Activated CD8-positive, alpha-beta memory T cell treated with anti-CD3 and anti-CD28 coated beads for 1 hour (primary cell): ENCODE measurements around the gene DIP2C.

ENCODE experiments used
- DNase-seq, 2 donors: peaks; one replicate each; pipeline ENCODE4 v3.0.0-alpha.2; 2020; ENCODE audit warnings: low read depth in 1 of 2; ENCODE audit errors: extremely low read depth in 1 of 2

Gene DIP2C

DNA sequence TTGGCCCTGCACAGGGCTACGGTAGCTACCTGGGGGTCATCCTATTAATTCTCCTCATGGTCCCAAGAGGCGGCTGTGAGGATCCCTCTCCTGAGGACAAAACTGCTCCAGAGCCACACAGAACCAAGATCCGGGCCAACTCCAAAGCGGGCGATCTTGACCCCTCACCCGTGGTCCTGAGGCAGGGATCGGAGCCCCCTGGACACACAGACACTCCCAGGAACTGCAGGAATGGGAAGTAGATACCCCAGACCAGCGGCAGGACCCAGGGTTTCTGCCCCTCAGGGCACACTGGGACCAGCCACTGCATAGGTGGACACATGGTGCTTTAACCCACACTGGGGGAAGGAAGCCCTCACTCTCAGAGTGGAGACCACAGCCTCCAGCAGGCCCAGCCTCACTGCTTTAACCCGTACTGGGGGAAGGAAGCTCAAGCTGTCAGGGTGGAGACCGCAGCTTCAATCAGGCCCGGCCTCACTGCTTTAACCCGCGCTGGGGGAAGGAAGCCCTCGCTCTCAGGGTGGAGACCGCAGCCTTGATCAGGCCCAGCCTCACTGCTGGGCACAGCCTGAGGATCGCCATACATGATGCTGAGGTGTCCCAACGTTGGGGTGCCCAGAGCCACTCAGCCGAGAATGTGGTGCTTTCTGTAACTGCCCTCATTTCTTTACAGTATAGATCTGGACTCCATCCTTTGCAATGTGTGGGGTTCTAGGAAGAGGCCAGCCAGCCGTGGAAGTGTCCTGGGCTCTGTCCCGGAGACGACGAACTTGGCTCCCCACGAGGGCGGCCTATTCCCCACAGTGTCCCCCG, 60.1 kb downstream of the DIP2C start:
- DNase-seq, result no peak

DNA sequence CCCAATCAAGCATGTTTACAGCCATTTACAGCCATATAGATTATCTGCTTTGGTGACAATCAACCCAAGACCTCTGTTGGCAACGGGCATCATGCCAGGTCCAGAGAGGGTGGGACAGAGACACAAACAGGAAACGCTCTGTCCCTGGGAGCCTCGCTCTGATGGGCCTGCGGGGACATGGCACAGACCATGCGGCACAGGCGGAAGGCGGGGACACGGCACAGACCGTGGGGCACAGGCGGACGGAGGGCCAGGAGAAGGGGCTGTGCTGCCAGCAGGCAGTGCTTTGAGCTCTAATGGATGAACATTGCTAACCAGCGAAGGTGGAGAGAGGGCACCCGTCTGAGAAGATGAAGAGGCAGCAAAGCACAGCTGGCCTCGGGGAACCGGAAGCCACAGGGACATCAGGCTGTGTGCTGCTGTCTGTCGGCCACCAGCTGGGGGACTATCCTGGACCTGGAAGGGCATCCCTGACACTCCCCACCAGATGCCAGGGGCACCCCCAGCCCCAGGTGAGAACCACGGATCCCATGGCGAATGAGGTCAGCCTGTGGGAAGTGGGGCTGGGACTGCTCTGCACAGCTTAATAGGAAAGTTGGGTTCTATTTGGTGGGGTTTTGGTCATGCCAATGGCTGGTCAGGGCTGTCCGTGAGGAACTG, 61.0 kb downstream of the DIP2C start:
- DNase-seq, result no peak

DNA sequence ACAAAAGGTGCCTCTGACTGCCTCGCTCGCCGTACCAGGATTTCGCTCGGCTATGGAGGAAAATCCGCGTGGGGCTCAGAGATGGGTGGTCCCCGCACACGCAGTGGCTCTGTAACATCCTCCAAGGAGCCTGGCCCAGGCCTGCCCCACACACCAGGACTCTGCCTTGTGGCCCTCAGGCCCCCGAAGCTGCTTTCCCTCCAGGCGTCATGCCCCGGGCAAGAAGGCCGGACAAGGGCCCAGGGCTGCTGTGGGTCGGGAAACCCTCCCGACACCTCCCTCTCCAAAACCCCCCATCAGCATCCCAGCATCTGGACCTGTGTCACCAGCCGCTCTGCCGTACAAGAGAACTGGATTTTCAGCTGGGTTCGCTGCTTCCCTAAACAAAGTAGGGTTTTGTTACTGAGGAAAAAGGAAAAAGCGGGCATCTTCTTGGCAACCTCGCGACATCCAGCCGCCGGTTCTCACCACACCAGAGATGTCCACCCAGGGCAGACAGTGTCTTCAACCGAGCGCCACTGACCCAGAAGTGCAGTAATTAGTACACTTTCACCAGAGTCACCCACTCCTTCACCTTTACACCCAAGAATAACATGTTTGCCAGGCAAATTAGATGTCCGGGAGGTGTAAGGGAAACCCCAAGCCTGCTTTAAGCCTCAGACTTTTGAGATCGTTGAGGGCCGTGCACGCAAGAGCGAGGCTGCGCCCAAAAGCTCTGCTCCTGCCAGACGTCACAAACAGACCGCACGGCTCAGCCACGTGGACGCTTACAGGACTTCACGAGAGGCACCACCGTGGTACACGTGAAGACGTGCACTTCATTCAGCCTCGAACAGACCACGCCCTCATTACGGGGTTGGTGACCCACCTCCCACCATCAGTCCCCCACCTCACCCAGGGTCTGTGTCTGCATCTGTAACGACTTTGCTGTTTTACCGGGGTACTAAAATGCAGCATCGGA, 62.2 kb downstream of the DIP2C start:
- no peak for DNase-seq

DNA sequence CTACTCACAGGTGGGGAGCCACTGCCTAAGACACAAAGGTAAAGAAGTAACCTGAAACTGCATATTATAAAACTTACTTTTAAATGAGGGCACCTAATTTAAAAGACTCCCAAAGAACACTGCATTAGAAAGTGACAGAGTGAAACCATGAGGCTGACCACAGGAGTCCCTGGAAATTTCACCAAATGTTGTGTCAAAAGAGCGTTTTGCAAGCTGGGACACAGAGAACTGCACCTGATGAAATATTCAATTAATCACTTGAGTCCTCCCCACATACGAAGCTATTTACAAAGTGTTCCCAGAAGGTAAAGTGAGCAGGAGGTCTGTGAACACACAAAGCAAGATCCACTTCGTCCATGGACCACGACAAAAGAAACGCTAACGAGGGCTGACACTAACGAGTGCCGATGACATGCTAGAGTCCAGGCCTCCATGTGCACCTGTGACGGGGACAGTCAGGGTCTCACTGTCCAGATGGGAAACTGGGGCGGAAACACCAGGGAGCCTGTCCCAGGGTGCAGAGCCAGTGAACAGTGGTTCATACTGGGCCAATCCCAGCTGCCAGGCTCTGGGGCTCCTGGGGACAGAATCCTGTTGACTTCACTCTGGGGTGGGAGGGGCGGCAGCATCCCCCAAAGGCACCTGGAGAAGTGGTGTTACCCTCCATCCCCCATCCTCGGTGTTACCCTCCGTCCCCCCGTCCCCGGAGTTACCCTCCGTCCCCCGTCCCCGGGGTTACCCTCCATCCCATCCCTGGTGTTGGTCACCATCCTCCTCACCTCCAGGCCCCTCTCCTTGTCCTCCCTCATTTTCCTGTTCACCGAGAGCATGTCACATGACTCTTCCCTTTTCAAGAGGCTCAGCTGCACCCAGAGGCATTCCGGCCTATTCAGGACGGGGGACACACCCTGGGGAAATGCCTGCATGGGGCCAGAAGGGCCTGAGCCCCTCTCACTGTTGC, 63.4 kb downstream of the DIP2C start:
- no peak for DNase-seq

DNA sequence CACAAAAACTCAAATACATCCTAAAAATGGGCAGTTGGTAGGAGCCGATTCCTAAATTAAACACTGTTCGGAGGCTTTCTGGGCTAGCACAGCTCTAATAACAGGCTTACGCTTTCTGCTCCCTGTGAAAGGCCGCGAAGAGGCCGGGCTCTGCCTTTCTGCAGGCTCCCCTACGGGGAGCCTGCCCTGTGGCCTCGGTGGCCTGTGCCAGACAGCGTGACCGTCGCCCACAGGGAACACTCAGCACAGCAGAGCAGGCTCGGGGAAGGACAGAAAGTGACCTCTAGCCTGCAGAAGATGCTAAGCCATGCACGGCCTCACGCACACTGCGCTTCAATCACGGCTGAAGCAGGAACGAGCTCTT, 64.2 kb downstream of the DIP2C start:
- DNase-seq, result no peak

DNA sequence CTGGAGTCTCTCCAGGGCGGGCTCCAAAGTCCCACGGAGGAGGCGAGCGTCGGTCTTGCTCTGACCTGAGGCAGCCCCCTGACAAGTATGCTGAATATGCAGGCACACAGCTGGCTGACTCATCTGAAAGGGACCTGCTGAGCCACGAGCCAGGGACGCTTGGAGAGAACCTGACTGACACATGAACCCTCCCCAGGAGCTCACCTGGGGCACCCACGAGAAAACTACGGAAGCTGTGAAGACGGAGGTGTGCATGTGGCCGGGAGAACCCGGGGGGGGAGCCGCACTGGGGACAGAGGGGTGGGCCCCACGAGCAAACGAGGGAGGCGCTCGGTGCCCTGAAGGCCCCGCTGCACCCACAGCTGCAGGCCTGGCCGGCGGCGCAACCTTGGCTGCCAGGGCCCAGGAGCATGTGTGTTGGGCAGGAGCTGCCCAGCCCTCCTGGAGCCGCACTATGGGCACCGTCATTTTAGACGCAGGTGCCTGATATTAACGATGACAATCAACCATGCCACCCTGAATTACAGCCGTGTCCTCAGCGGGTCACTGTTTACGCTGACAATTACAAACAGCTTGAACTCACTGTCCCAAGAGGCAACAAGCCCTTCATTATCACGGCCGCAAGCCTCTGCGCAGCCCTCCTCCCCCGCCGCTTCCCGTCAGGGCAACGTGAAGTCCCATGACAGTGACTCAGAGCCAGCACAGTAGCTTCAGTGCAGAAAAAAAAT, 64.7 kb downstream of the DIP2C start:
- DNase-seq, result no peak

DNA sequence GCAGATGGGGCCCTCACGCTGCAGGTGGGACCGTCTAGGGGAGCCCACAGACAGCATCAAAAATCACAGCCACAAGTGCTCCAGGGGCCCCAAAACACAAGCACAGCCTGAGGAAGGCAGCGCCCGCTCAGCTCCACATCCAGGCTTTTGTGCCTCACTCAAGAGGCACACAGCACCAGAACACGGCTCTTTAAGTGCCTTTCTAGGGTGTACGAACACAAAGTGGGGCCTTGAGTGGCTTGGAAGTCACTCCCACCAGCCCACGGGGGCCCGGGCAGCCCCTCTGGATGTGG, 65.2 kb downstream of the DIP2C start:
- no peak for DNase-seq

DNA sequence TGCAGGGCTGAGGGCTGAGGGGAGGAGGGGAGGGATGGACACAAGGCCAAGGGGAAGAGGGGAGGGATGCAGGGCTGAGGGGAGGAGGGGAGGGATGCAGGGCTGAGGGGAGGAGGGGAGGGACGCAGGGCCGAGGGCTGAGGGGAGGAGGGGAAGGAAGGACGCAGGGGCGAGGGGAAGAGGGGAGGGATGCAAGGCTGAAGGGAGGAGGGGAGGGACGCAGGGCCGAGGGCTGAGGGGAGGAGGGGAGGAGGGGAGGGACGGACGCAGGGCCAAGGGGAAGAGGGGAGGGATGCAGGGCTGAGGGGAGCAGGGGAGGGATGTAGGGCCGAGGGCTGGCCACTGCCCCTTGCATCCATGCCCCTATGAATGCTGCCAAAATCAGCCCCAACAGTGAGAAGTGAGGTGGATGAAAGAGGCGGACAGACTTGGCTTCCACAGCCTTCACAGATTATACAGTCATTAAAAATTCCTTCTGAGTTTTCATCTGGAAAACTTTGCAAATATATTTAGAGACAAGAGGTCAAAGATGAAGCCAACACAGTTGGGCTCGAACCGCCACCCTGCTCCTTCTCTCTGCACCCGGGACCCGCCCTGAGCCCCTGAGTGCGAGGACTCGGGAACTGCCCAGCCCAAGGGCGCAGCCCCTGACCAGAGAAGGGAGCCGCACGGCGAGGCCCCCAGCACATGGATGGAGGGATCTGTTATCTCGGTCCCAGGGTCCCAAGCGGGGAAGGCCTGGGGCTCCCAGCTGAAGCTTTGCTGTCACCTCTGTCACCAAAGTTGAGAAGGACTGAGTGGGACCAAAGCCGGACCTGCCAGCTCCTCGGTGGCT, 65.8 kb downstream of the DIP2C start:
- no peak for DNase-seq

DNA sequence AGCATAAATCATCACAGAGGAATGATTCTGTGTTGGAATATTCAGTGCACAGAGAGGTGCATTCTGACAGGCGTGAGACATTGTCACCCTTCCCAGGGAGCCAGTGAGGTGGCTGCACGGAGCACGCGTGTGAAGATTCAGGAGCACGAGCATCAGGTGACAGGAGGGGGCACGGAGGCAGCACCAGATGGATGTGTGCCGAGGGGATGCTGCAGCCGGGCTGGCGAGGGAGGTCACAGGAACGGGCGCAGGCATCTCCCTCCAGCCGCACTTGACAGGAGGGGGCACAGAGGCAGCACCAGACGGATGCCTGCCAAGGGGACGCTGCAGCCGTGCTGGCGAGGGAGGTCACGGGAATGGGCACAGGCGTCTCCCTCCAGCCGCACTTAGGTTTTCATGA, 66.5 kb downstream of the DIP2C start:
- DNase-seq, result no peak

DNA sequence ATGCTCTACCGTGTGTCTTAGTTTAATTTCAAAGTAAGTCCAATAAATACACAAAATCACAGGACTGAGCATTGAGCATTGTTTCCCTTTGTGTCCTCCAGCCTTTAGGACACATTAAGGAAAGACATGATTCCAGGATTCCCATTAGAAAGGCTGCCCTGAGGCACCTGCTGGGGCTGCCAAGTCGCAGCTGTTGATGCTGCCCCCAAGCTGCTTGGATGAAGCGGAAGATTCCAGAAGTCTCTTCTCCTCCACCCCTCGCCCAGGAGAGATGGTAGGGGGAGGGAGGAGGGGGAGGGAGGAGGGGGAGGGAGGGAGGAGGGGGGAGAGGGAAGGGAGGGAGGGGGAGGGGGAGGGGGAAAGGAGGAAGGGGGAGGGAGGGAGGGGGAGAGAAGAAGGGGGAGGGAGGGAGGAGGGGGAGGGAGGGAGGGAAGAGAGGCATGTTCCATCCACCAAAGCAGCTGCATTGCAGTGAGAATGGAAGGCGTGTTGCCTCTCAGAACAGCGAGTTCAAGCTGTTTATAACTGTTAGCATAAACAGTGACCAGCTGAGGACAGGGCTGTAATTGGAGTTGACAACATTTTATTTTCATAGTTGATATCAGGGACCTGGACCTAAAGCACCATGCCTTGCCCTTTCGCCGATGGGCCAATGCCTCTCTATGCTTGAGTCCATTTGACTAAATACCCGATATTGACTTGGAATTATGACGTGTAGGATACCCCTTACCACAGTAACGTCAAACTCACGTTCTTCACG, 67.3 kb downstream of the DIP2C start:
- no peak for DNase-seq

DNA sequence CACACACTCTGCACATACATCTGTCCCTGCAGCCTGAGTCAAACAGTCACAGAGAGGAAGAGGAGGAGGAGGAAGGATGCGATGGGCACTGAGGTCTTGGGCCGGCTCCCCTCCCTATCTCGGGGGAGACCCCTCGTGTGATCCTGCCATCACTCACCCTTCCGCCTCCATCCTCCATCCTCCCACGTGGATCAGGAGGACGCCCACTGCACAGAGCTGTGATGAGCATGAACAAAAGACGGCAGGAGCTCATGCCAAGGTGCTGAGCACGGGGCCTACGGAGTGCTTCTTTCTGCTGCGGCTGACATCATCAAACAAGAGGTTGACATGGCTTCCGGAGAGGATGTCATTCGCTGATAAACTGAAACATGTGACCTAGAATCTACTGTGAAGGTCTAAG, 68.0 kb downstream of the DIP2C start:
- no peak for DNase-seq

DNA sequence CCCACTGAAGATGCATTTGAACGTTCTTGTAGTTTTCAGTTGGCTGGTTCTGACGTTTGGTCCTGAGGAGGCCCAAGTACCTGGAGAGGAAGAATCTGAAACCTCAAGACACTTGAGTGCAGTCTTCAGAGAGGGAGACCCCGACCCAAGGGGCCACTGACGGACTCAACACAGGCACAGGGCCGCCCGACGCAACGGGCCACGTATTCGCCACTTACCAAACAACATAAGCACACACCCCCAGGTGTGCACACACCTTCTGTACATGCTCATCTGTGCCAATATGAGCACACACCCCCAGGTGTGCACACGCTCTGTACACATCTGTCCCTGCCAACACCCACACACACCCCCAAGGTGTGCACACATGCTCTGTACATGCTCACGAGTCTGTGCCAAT, 68.5 kb downstream of the DIP2C start:
- no peak for DNase-seq

DNA sequence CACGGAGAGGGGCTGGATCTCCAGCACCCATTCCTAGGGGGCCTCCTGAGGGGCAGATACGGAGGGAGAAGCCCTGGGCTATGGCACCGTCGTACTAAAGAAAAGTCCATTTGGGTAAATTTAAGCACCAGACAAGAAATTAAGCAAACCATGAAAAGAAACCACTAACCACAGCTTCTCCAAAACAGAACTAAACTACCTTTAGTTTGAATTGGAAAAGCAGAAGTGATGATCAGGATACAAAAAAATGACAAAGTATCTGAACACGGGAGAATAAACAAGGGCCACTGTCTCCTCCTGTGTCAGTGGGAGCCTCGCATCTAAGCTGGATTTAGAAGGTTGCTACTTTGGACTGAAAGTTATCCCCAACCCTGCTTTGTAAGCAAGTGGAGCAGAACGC, 69.1 kb downstream of the DIP2C start:
- DNase-seq, result no peak

DNA sequence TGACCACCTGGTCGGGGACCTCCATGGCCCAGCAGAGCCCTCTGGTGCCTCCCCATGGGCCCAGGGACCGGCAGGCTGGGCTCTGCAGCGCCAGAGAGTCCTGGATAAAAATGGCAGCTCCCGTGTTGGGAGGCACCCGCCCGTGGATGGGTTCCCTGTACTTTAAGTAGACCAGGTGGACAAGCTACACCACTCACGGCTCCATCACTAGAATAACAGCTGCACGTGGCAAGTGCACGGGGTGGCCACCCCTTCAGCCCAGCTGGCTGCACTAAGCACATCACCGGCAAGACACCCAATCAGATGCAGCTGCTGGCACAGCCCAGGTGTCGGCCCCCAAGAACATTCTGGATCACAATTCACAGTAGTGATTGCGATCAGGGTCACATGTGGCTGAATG, 69.8 kb downstream of the DIP2C start:
- no peak for DNase-seq

DNA sequence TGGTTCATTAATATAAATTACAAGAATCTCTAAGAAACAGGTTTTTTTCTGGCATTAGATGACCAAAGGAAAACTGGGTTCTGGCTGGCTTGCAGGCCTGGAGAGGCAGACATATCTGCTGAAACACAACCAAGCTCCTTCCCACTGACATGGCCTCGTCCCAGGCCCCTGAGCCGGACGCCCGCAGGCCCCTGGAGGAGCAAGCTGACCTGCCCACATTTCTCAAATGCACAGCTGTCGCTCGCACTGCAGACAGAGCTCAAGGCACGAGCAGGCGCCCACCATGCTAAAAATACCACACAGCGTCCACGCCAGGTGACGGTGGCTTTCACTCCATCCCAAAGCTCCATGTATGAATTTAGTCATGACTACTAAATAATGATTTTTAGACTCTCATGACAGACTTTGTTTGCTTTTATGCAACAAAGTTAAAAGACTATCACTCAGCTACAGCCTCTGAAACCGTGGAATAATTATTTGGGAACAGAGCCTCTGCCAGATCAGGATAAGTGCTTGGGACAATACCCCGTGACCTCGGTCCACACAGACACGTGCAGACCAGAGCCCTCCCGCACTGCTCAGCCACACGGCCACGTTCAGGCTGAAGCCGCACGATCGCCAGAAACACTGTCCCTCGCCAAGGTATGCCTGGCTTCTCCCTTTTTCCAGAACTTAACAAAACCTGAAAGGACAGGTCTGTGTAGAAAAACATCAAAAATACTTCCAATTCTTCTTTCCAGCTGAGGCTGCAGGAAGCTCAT, 71.1 kb downstream of the DIP2C start:
- no peak for DNase-seq

DNA sequence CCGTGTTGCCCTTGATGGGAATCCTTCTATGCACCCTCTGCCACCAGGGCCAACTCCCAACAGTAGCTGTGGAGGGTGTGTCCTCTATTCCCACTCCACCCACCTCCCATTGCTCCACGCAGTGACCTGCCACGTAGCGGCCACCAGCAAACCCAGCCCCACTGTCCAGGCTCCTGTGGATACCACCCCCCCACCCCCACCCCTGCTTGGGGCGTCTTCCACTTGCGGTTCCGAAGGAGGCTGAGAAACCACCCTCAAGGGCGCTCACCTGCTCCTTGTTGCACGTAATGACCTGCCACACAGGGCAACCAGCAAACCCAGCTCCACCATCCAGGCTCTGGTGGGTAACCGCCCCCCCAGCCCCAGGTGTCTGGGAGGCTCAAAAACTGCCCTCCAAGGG, 72.0 kb downstream of the DIP2C start:
- DNase-seq, result no peak

DNA sequence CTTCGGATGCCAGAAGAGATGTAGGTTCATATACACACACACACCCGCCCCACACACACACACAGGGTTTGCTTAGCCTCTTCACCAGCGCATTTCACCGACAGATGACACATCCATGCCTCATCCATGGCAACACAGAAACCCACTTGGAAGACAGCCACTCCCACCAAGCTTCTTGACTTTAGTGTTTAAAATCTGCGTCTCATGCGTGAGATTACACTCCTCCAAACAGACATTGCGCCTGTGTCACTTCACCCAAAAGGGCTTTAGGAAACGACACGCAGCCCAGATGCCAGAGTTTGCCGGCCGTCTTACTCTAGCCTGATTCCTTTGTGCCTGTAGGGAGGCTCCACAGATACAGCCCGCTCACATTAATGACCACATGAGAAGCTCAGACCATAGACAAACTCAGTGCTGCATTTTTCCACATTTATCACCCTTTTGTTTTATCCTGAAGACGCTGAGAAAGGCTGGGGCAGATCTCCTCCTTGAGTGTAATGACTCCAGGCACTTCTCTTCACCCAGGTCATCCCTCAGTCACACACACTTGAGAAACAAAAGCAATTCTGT, 73.8 kb downstream of the DIP2C start:
- DNase-seq, result no peak
